Tibial nerve (tissue), 4 donors: ENCODE data around the gene RBM33.

Source experiments
- EP300 ChIP-seq, 2 donors: sonication (generic); formaldehyde crosslinking; IDR thresholded peaks; one replicate each; pipeline ENCODE4 v1.6.1; 2017; ENCODE audit warnings: antibody characterized with exemption in 2 of 2, mild to moderate bottlenecking in 1 of 2
- POLR2A ChIP-seq, 2 donors: fragments of 450-650 bp; IDR thresholded peaks; one replicate each; pipeline ENCODE4 v1.6.1; 2017; ENCODE audit warnings: antibody characterized with exemption in 2 of 2, mild to moderate bottlenecking in 2 of 2, moderate library complexity in 2 of 2
- TF ChIP-seq, protein P1 (sequence below), 5 experiments: fragments of 200-600 bp in 3 of 5; fragments of 450-650 bp in 2 of 5; sonication (generic) in 3 of 5; IDR thresholded peaks; one replicate each; pipeline ENCODE4 v1.5.1; 2016 to 2019; ENCODE audit warnings: antibody characterized with exemption in 5 of 5, mild to moderate bottlenecking in 3 of 5, moderate library complexity in 2 of 5

DNA sequence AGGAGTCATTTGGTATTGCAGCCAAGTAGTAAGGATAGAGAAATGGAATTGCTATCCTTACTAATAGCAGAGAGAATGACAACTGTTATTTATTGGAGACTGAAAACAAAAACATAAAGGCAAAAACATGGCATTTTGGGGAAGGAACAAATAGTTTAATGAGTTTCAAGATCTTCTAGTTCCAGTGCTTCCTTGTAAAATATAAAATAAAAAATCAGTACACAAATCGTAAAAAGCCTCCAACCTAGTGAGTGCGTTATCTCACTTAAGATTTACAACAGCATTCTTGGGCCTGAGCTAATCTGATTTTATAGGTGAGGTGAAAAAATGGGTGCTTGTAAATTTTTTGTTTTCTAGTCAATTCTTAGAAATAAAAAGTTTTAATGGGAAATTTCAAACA is 3.3 kb downstream of the RBM33 start:
- TF ChIP-seq, protein P1, sequence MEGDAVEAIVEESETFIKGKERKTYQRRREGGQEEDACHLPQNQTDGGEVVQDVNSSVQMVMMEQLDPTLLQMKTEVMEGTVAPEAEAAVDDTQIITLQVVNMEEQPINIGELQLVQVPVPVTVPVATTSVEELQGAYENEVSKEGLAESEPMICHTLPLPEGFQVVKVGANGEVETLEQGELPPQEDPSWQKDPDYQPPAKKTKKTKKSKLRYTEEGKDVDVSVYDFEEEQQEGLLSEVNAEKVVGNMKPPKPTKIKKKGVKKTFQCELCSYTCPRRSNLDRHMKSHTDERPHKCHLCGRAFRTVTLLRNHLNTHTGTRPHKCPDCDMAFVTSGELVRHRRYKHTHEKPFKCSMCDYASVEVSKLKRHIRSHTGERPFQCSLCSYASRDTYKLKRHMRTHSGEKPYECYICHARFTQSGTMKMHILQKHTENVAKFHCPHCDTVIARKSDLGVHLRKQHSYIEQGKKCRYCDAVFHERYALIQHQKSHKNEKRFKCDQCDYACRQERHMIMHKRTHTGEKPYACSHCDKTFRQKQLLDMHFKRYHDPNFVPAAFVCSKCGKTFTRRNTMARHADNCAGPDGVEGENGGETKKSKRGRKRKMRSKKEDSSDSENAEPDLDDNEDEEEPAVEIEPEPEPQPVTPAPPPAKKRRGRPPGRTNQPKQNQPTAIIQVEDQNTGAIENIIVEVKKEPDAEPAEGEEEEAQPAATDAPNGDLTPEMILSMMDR (IDR thresholded peaks at IDR 0.05): no peak
- TF ChIP-seq POLR2A (IDR thresholded peaks at IDR 0.05) (no peak), EP300 (IDR thresholded peaks at IDR 0.05) (no peak)
